Fibroblast of skin of scalp (primary cell): ENCODE data around the gene ATAT1. TPM values are rescaled to one million over a fixed set of nuclear protein-coding genes. Genes with fewer than 3 reads are reported as not detected.

Source experiments
- DNase-seq: peaks from one replicate; pipeline ENCODE4 v3.0.0-alpha.2; 2013
- polyA plus RNA-seq, 2 experiments: library from polyadenylated mRNA; unstranded; fragments of 120-200 nt; gene quantifications; one replicate each; pipeline ENCODE4 v1.2.1, GENCODE V29; 2013; ENCODE audit not compliant: insufficient read length in 2 of 2

Gene ATAT1
- polyA plus RNA-seq (2013, experiment 1 of 2; ENCODE audit: insufficient read length), result 14.2 TPM
- 12.5 TPM for polyA plus RNA-seq (2013, experiment 2 of 2; ENCODE audit: insufficient read length)

- DNase-seq, result peak; percentile 81
These were observed at the start of gene ATAT1 for GRCh38 chr6:30626484-30627366. ATAT1 (plus strand) TSS chr6:30626874.

- no peak for DNase-seq
These were observed 48.6 kb upstream of the ATAT1 start for GRCh38 chr6:30578051-30578450.

GRCh38 chr6:30583921-30584320, 42.8 kb upstream of the ATAT1 start:
- DNase-seq, result no peak

GRCh38 chr6:30589754-30590358, 36.8 kb upstream of the ATAT1 start:
- DNase-seq, result no peak

GRCh38 chr6:30590509-30590908, 36.2 kb upstream of the ATAT1 start:
- no peak for DNase-seq

- no peak for DNase-seq
These were observed 35.7 kb upstream of the ATAT1 start for GRCh38 chr6:30591008-30591407.

- DNase-seq, result no peak
These were observed 34.4 kb upstream of the ATAT1 start for GRCh38 chr6:30592287-30592686.

GRCh38 chr6:30597315-30598144, 29.1 kb upstream of the ATAT1 start:
- DNase-seq, result peak; percentile 75

- no peak for DNase-seq
These were observed 27.6 kb upstream of the ATAT1 start for GRCh38 chr6:30598912-30599624.

GRCh38 chr6:30599625-30600324, 26.9 kb upstream of the ATAT1 start:
- no peak for DNase-seq

GRCh38 chr6:30600451-30600961, 26.2 kb upstream of the ATAT1 start:
- DNase-seq, result no peak

GRCh38 chr6:30601436-30601814, 25.2 kb upstream of the ATAT1 start:
- no peak for DNase-seq

- no peak for DNase-seq
These were observed 24.6 kb upstream of the ATAT1 start for GRCh38 chr6:30601815-30602641.

GRCh38 chr6:30603961-30604360, 22.7 kb upstream of the ATAT1 start:
- DNase-seq, result no peak

- no peak for DNase-seq
These were observed 16.6 kb upstream of the ATAT1 start for GRCh38 chr6:30610065-30610464.

- DNase-seq, result no peak
These were observed 15.4 kb upstream of the ATAT1 start for GRCh38 chr6:30611150-30611855.

- no peak for DNase-seq
These were observed 14.8 kb upstream of the ATAT1 start for GRCh38 chr6:30611856-30612194.

- peak; percentile 51 for DNase-seq
These were observed 14.5 kb upstream of the ATAT1 start for GRCh38 chr6:30612213-30612612.

GRCh38 chr6:30612687-30613248, 13.9 kb upstream of the ATAT1 start:
- peak; percentile 56 for DNase-seq
